AG04449 (cell line): ENCODE data around the gene LBX1.

Source experiments
- CTCF ChIA-PET: fragments of 350-600 bp; formaldehyde crosslinking; extraction: SDS; loops from one replicate; lab custom pipeline; 2021; ENCODE audit warnings: antibody characterized with exemption; lab: Yijun Ruan, JAX
- POLR2A ChIA-PET: fragments of 400-600, 350-600 bp; formaldehyde crosslinking; extraction: SDS; loops from one replicate; lab custom pipeline; 2020; ENCODE audit warnings: antibody characterized with exemption, inconsistent platforms; lab: Yijun Ruan, JAX
- DNase-seq: peaks from one replicate; pipeline ENCODE4 v3.0.0-alpha.2; 2010; ENCODE audit warnings: low read depth, low spot score
- H3K4me3 ChIP-seq: 2 replicates; pipeline ENCODE4 v1.5.1; 2011; ENCODE audit warnings: low read depth, mild to moderate bottlenecking, control low read depth, low read length
- TF ChIP-seq, protein P1 (sequence below): IDR thresholded peaks from one replicate; pipeline ENCODE4 v1.5.1; 2011; ENCODE audit warnings: mild to moderate bottlenecking, moderate library complexity, low read length, control low read depth, inconsistent platforms; ENCODE audit not compliant: insufficient read depth; ENCODE audit errors: missing control alignments

The LBX1 gene

DNA sequence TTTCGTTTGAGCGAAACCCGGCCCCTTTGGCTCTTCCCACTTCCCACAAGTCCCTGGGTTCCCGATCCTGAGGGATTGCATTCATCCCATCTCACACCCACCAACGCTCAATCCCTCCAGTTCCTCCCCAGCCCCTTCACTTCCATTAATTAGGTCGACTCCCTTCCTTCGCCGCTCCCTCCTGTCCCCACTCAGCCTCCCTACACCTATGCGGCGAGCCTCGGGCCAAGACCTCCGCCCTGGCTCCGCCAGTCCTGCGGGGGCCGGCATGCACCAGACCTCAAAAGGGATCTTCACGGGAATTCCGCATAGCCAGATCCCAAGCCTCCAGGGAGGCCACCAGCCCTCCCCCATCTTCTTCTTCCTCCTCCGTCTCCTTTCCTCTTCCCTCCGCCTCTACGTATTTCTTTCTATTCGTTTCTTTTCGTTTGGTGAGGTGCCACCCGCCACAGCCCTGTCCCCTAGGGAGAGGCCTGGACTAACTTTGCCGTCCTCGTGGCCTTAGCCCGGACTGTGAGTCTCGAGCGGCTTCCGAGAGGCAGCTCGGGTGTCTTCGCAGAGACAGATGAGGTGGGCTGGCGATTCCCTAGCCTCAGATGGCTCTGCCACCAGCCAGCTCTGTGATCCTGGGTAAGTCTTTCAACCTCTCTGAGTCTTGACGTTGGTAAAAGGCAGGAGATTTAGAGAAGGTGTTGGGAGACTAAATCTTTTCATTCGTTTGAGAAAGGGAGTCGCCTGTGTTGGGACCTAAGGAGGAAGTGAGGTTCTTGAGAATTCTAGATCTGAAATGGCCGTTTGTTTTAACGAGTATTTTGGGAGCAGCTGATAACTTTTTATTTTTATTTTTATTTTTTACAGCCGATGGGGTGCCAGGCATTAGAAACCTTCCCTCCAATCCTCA, 8.1 kb upstream of the LBX1 start:
- TF ChIP-seq, protein P1, sequence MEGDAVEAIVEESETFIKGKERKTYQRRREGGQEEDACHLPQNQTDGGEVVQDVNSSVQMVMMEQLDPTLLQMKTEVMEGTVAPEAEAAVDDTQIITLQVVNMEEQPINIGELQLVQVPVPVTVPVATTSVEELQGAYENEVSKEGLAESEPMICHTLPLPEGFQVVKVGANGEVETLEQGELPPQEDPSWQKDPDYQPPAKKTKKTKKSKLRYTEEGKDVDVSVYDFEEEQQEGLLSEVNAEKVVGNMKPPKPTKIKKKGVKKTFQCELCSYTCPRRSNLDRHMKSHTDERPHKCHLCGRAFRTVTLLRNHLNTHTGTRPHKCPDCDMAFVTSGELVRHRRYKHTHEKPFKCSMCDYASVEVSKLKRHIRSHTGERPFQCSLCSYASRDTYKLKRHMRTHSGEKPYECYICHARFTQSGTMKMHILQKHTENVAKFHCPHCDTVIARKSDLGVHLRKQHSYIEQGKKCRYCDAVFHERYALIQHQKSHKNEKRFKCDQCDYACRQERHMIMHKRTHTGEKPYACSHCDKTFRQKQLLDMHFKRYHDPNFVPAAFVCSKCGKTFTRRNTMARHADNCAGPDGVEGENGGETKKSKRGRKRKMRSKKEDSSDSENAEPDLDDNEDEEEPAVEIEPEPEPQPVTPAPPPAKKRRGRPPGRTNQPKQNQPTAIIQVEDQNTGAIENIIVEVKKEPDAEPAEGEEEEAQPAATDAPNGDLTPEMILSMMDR = no peak
- POLR2A ChIA-PET = no interaction called here
- H3K4me3 ChIP-seq = no peak overlapping the region
- CTCF ChIA-PET = interaction anchor here (1.0 to 1.2 kb wide), 2 partner anchors 19 to 22 kb away, joined by 3 read pairs; no protein-coding TSS in a partner anchor
- DNase-seq = no peak

DNA sequence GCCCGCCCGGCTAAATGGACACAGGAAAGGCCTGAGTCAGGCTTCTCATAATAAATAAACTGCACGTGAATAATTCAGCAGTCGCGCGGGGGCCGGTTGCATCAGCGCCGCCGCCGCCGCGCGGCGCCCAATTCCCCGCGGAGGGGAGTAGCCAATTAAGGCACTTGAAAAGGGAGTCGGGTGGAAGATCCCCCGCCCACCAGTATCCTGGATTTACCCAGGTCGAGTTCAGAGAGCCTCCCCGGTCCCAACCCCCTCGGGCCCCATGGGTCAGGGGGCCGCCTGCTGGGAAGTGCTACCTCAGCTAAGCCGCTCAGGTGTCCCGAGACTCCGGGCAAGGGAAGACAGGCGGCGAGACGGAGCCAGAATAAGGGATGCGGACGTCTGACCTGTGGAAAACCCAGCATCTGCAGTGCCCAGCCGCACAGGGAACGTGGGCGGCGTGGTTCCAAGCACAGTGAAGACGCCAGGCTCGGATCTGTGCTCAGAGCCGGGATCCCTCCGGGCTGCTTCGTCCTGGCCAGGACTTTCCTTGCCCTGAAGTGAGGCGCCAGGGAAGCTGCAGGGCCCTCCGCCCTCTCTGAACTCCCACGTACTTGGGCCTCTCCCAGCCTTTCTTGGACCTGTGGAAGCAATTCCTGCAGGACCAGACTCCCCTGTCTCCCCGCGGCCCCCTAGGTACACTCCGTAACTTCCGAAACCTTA, 7.3 kb upstream of the LBX1 start:
- CTCF ChIA-PET = interaction anchor here (2.6 to 4.1 kb wide), 2 partner anchors 21 to 544 kb away, joined by 5 to 27 read pairs; no protein-coding TSS in a partner anchor
- H3K4me3 ChIP-seq = no peak overlapping the region
- POLR2A ChIA-PET = no interaction called here
- TF ChIP-seq, protein P1 = no peak
- no peak for DNase-seq

DNA sequence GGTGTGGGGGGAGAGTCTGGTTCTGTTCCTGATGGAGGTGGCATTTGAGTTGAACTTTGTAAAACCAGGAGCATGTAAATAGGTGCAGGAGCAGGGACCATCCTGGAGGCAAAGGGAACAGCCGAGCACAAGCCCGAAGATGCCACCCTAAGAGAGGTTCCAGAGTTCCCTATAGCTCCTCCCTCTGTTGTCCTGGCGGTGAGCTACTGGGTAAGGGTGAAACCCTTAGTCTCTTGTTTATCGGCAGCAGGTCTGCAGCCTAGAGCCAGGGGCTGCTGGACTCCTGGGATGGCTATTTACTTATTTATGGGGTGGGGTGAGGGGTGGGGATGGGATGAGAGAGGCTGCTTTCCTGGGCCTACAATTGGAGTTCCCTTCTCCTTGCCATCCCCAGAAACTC, 6.5 kb upstream of the LBX1 start:
- no peak overlapping the region for H3K4me3 ChIP-seq
- ChIA-PET POLR2A (no interaction called here), CTCF (interaction anchor here (2.6 to 4.1 kb wide), 2 partner anchors 21 to 545 kb away, joined by 5 to 27 read pairs; no protein-coding TSS in a partner anchor)
- no peak for DNase-seq
- TF ChIP-seq, protein P1 = no peak

DNA sequence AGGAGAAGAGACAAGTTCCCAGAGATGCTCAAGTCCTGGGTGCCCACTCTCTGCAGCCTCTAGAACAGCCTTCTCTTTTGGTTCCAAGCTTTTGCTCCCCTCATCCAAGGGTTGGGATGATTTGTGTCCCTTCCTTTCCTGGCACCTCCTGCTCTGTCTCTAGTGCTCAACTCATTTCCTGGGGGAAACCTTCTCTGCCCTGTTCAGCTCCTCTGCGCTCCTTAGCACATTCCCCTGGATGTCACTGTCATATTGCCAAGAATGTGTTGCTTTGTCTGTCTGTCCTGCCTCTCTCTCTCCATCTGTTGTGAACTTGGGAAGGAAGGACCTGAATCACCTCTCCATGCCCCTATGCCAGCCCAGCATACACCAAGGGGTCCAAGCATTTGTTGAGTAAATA, 5.1 kb upstream of the LBX1 start:
- TF ChIP-seq, protein P1 = no peak
- DNase-seq = no peak
- H3K4me3 ChIP-seq = no peak overlapping the region
- POLR2A ChIA-PET = no interaction called here
- CTCF ChIA-PET = interaction anchor here (1.0 to 4.1 kb wide), 3 partner anchors 19 to 547 kb away, joined by 3 to 27 read pairs (median 5); no protein-coding TSS in a partner anchor

DNA sequence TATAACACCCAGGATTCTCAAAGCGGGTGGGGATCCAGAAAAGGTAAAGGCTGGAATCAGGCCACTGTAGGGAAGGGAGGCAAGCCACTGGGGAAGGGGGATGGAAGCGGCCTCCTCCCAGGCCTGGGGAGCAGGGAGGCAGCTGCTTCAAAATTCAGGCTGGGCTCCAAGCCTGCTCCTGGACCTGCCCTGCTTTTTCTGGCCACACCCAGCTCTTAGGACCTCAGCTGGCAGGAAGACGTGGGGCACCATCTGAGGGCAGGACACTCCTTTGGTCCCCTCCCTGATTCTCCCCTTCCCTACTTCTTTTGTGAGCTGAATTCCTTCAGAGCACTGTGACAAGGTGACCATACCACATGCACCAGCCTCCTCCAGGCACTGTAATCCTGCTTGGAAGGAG, 4.6 kb upstream of the LBX1 start:
- no peak for DNase-seq
- CTCF ChIA-PET = interaction anchor here (1.0 to 4.1 kb wide), 2 partner anchors 19 to 22 kb away, joined by 3 to 27 read pairs; no protein-coding TSS in a partner anchor
- TF ChIP-seq, protein P1 = no peak
- POLR2A ChIA-PET = no interaction called here
- H3K4me3 ChIP-seq = no peak overlapping the region
